H1 (cell line): Measurements from ENCODE around the gene TOMT. TPM values are rescaled to one million over a fixed set of nuclear protein-coding genes. Genes with fewer than 3 reads are reported as not detected.

Experiments used
- CTCF ChIA-PET: fragments of 300-600 bp; sonication (Branson Sonifier 250); formaldehyde crosslinking; loops from one replicate; lab custom pipeline; 2021; ENCODE audit not compliant: partially characterized antibody; lab: Charles Lee
- POLR2A ChIA-PET: fragments of 300-600 bp; sonication (Branson Sonifier 250); formaldehyde crosslinking; loops from one replicate; lab custom pipeline; 2021; ENCODE audit warnings: inconsistent platforms; ENCODE audit not compliant: partially characterized antibody; lab: Charles Lee
- DNase-seq, 2 experiments: peaks; one replicate each; pipeline versions ENCODE4 v3.0.0 to v3.0.0-alpha.2; 2010 to 2022; ENCODE audit warnings: low spot score in 2 of 2, low read depth in 1 of 2, mixed read lengths in 1 of 2
- FAIRE-seq: peaks from 2 replicates; lab custom pipeline; 2011; peaks lifted over from hg19 to GRCh38; lab: Jason Lieb, UNC
- H2AFZ ChIP-seq: 2 replicates; pipeline ENCODE4 v1.8.1; 2012; ENCODE audit warnings: low read length, inconsistent platforms
- H2AK5ac ChIP-seq: 2 replicates; pipeline ENCODE4 v1.6.1; 2013; ENCODE audit warnings: low read depth, low read length
- H2BK120ac ChIP-seq: replicated peaks from 2 replicates; pipeline ENCODE3; 2013; ENCODE audit warnings: low read depth, low read length, inconsistent platforms
- H2BK12ac ChIP-seq: 2 replicates; pipeline ENCODE4 v1.6.1; 2013; ENCODE audit warnings: low read depth, low read length
- H2BK15ac ChIP-seq: 2 replicates; pipeline ENCODE4 v1.6.1; 2013; ENCODE audit warnings: low read length
- H2BK20ac ChIP-seq: 2 replicates; pipeline ENCODE4 v1.6.1; 2013; ENCODE audit warnings: low read length
- H2BK5ac ChIP-seq: 2 replicates; pipeline ENCODE4 v1.6.1; 2013; ENCODE audit warnings: low read depth, low read length
- H3K14ac ChIP-seq: 2 replicates; pipeline ENCODE4 v1.6.1; 2013; ENCODE audit warnings: inconsistent platforms; ENCODE audit not compliant: insufficient read length
- H3K18ac ChIP-seq: 2 replicates; pipeline ENCODE4 v1.6.1; 2013; ENCODE audit warnings: low read length; ENCODE audit errors: extremely low read depth
- H3K23ac ChIP-seq: 2 replicates; pipeline ENCODE4 v1.6.1; 2013; ENCODE audit warnings: inconsistent platforms; ENCODE audit not compliant: insufficient read length
- H3K23me2 ChIP-seq: 2 replicates; pipeline ENCODE4 v1.6.1; 2013; ENCODE audit warnings: low read depth, low read length
- H3K27ac ChIP-seq: 2 replicates; pipeline ENCODE4 v1.6.1; 2011; ENCODE audit warnings: low read depth, low read length, inconsistent platforms
- H3K27me3 ChIP-seq, 4 experiments: replicated peaks in 1 of 4; 1 replicate in 1 of 4; 2 replicates in 3 of 4; pipeline versions ENCODE4 v1.6.1 to v1.8.1; 2011 to 2013; ENCODE audit warnings: low read length in 3 of 4, mild to moderate bottlenecking in 3 of 4, inconsistent platforms in 2 of 4, mixed read lengths in 2 of 4, moderate library complexity in 1 of 4; ENCODE audit not compliant: control insufficient read depth in 3 of 4, insufficient read depth in 3 of 4; ENCODE audit errors: extremely low read depth in 1 of 4
- H3K36me3 ChIP-seq, 4 experiments: 2 replicates each; pipeline versions ENCODE4 v1.6.1 to v1.8.1; 2011 to 2013; ENCODE audit warnings: mild to moderate bottlenecking in 4 of 4, low read length in 3 of 4, moderate library complexity in 2 of 4, control low read depth in 1 of 4, inconsistent platforms in 1 of 4; ENCODE audit not compliant: insufficient read depth in 4 of 4, control insufficient read depth in 2 of 4
- H3K4ac ChIP-seq: replicated peaks from 2 replicates; pipeline ENCODE3; 2013; ENCODE audit warnings: low read length, low read depth, mixed read lengths, inconsistent platforms; ENCODE audit not compliant: insufficient read length
- H3K4me1 ChIP-seq, 4 experiments: replicated peaks in 1 of 4; 1 replicate in 1 of 4; 2 replicates in 3 of 4; pipeline versions ENCODE4 v1.6.1 to v1.8.1; 2011 to 2013; ENCODE audit warnings: low read length in 3 of 4, inconsistent platforms in 2 of 4, mixed read lengths in 1 of 4; ENCODE audit not compliant: insufficient read depth in 4 of 4, control insufficient read depth in 3 of 4
- H3K4me2 ChIP-seq, 2 experiments: 2 replicates each; pipeline versions ENCODE4 v1.6.1 to v1.8.1; 2011 to 2013; ENCODE audit warnings: low read depth in 2 of 2, low read length in 2 of 2, control low read depth in 1 of 2, inconsistent platforms in 1 of 2, mild to moderate bottlenecking in 1 of 2; ENCODE audit not compliant: insufficient read depth in 1 of 2
- H3K4me3 ChIP-seq, 4 experiments: fragments of 200-600, 300-600 bp in 1 of 4; sonication (generic), shearing (Covaris generic), sonication (Bioruptor Twin) in 1 of 4; 2 replicates each; pipeline versions ENCODE4 v1.5.1 to v1.8.1; 2011 to 2016; ENCODE audit warnings: low read length in 4 of 4, low read depth in 3 of 4, control low read depth in 2 of 4, inconsistent platforms in 2 of 4, mild to moderate bottlenecking in 2 of 4, mixed read lengths in 1 of 4, moderate library complexity in 1 of 4; ENCODE audit not compliant: insufficient read depth in 2 of 4; ENCODE audit errors: extremely low read depth in 1 of 4
- H3K56ac ChIP-seq: replicated peaks from 2 replicates; pipeline ENCODE3; 2013; ENCODE audit warnings: low read depth, mild to moderate bottlenecking, mixed read lengths, low read length, inconsistent platforms; ENCODE audit not compliant: insufficient read length
- H3K79me1 ChIP-seq: 2 replicates; pipeline ENCODE4 v1.6.1; 2013; ENCODE audit warnings: low read depth, low read length, control low read depth
- H3K79me2 ChIP-seq, 2 experiments: 2 replicates each; pipeline versions ENCODE4 v1.6.1 to v1.8.1; 2012 to 2013; ENCODE audit warnings: low read length in 2 of 2, mild to moderate bottlenecking in 2 of 2, inconsistent platforms in 1 of 2; ENCODE audit not compliant: insufficient read depth in 2 of 2, control insufficient read depth in 1 of 2
- H3K9ac ChIP-seq, 4 experiments: replicated peaks in 1 of 4; 1 replicate in 1 of 4; 2 replicates in 3 of 4; pipeline versions ENCODE4 v1.6.1 to v1.8.1; 2011 to 2013; ENCODE audit warnings: low read depth in 3 of 4, low read length in 3 of 4, control low read depth in 2 of 4, mild to moderate bottlenecking in 2 of 4, moderate library complexity in 2 of 4, inconsistent platforms in 1 of 4; ENCODE audit errors: extremely low read depth in 1 of 4
- H3K9me3 ChIP-seq, 2 experiments: 2 replicates each; pipeline versions ENCODE4 v1.6.1 to v1.8.1; 2012 to 2013; ENCODE audit warnings: mild to moderate bottlenecking in 2 of 2, moderate library complexity in 2 of 2, control low read depth in 1 of 2, inconsistent platforms in 1 of 2, low read depth in 1 of 2, low read length in 1 of 2, mixed read lengths in 1 of 2; ENCODE audit not compliant: insufficient read depth in 2 of 2
- H4K20me1 ChIP-seq, 2 experiments: replicated peaks in 1 of 2; 2 replicates each; pipeline versions ENCODE3 to v1.8.1; 2011 to 2013; ENCODE audit warnings: inconsistent platforms in 2 of 2, low read length in 2 of 2, mild to moderate bottlenecking in 1 of 2; ENCODE audit not compliant: insufficient read depth in 2 of 2, control insufficient read depth in 1 of 2
- H4K5ac ChIP-seq: 2 replicates; pipeline ENCODE4 v1.6.1; 2013; ENCODE audit warnings: low read length, low read depth, mixed read lengths, inconsistent platforms; ENCODE audit not compliant: insufficient read length
- H4K8ac ChIP-seq: 2 replicates; pipeline ENCODE4 v1.8.0; 2013; ENCODE audit warnings: mild to moderate bottlenecking, moderate library complexity, low read length, inconsistent platforms; ENCODE audit not compliant: insufficient read depth; ENCODE audit errors: extremely low read depth
- H4K91ac ChIP-seq: replicated peaks from 2 replicates; pipeline ENCODE3; 2013; ENCODE audit warnings: low read length, mixed read lengths, inconsistent platforms; ENCODE audit not compliant: insufficient read length
- CREB1 ChIP-seq: IDR thresholded peaks from 2 replicates; pipeline ENCODE4 v1.6.1; 2012; ENCODE audit warnings: inconsistent platforms
- HDAC6 ChIP-seq: IDR thresholded peaks from one replicate; pipeline ENCODE4 v1.7.1; 2012; ENCODE audit warnings: low read depth, mild to moderate bottlenecking, inconsistent platforms, low read length, moderate library complexity
- MAFK ChIP-seq: IDR thresholded peaks from 2 replicates; pipeline ENCODE4 v1.6.1; 2012; ENCODE audit warnings: low read depth, mild to moderate bottlenecking, improper control_type of control experiment, low read length
- PHF8 ChIP-seq: fragments of 200-600 bp; sonication (generic); conservative IDR thresholded peaks from 2 replicates; pipeline ENCODE4 v1.7.1; 2012; ENCODE audit warnings: low read depth, mild to moderate bottlenecking, inconsistent platforms, low read length, moderate library complexity
- POU5F1 ChIP-seq: IDR thresholded peaks from 2 replicates; pipeline ENCODE4 v1.6.1; 2011; ENCODE audit warnings: low read depth, mild to moderate bottlenecking, low read length, moderate library complexity
- YY1 ChIP-seq: IDR thresholded peaks from 2 replicates; pipeline ENCODE4 v1.6.1; 2011; ENCODE audit warnings: low read depth, mild to moderate bottlenecking, low read length
- WGBS, 2 experiments: shearing (Covaris generic) in 1 of 2; methylation state at CpG; one replicate each; pipeline versions ENCODE4 v1.1.6 to v1.1.7; 2013 to 2015; ENCODE audit warnings: low lambda C conversion rate in 2 of 2, mixed read lengths in 2 of 2, inconsistent platforms in 1 of 2, low coverage in 1 of 2, missing lambda C conversion rate in 1 of 2; ENCODE audit not compliant: insufficient replicate concordance in 2 of 2, insufficient coverage in 1 of 2, insufficient read length in 1 of 2; ENCODE audit errors: extremely low coverage in 1 of 2, missing lambda C conversion rate in 1 of 2; 5-methylcytosine and 5-hydroxymethylcytosine counted together
- polyA plus RNA-seq, 7 experiments: library from polyadenylated mRNA; depleted of rRNA in 3 of 7; stranded (reverse) in 5 of 7; unstranded in 2 of 7; fragments of >200 nt in 5 of 7; fragments of 200-250 nt in 2 of 7; gene quantifications; 1 replicate in 5 of 7; 2 replicates in 1 of 7; 4 replicates in 1 of 7; pipeline versions ENCODE4 v1.2.1 to v1.2.3, GENCODE V29; 2011 to 2013; ENCODE audit warnings: missing spikeins in 2 of 7, mixed read lengths in 2 of 7
- total RNA-seq: library from RNA; stranded (reverse); fragmentation: NEBNext Ultra II Directional; extraction: Animal tissue kit (Norgen Biotek cat#: 25700); gene quantifications from 2 replicates; pipeline ENCODE4 v1.2.1, GENCODE V29; 2021
- TF ChIP-seq, protein P1 (sequence below): IDR thresholded peaks from 2 replicates; pipeline ENCODE4 v1.6.1; 2012; ENCODE audit warnings: low read length, inconsistent platforms
- TF ChIP-seq, protein P2 (sequence below): IDR thresholded peaks from 2 replicates; pipeline ENCODE4 v1.6.1; 2011; ENCODE audit warnings: low read depth, mild to moderate bottlenecking, low read length; ENCODE audit not compliant: insufficient read depth

TOMT gene
- total and polyA plus RNA-seq, 2 of the 8 experiments (the other 6 are each of a cell fraction or from before 2014, with no cell fraction given) = 0.11 TPM; not detected in 1

DNA sequence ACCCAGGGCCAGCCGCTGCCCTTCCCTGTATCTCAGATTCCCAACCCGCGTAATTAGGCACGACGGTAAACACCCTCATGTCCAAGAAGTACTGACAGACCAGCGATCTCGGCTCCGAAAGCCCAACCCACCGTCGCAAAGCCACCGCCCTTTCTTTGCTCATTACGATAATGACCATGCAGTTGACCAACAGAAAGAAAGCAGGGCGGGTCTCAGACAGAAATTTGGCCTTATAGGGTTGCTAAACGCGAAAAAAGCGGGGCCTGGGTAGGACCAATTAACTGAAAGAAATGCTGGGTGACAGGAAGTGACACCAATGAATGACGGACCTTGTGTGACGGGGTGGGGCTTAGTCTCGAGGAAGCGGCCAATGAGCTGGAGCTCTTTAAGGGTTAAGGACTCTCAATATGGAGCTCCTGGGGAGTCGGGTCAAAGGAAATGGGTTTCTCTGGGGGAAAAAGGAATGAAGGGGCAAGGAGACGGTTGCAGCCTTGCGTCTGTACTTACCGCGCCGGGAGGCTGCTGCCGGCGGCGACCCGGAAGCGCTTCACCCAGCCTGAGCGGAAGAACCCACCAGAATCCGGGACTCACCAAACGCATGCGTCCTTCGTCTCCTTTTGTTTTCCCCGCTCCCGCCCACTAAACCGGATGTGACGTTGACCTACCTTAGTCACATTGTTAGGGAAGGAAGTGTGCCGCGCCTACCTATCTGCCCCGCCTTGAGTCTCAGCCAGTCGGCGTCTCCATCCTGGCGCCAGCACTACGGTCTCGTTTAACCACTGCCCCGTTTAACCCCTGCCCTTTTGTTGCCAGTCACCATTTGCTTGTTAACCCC, 6.6 kb downstream of the TOMT start, which contains the start of gene ANAPC15:
Gene ANAPC15, minus strand, starts transcription at position 553 of the 835 bp plus-strand sequence. CDS start 1,419 bp downstream, outside the sequence.
- H2BK12ac ChIP-seq = peak within 1 kb of the TSS; percentile 69
- H2BK20ac ChIP-seq = no peak within 1 kb of the TSS
- H3K79me1 ChIP-seq = no peaks in the 10 kb centered on the region; the same call in 1 of the 2 replicates
- ChIA-PET POLR2A (interaction anchor here (0.6 to 2.5 kb wide), 36 partner anchors 9 to 422 kb away, joined by 3 to 41 read pairs (median 5); partner anchors contain the start of genes INPPL1, LAMTOR1, LRRC51 and NUMA1), CTCF (interaction anchor here (0.5 to 2.0 kb wide), 8 partner anchors 11 to 413 kb away, joined by 3 to 8 read pairs (median 3); no protein-coding TSS in a partner anchor)
- peak within 1 kb of the TSS; percentile 94 for H4K5ac ChIP-seq
- peak within 1 kb of the TSS; percentile 30; the same call in 1 of the 2 replicates for H2AK5ac ChIP-seq
- 2% methylated on average over 49 of the region's 49 CpGs; no CpG with 5 or more reads in 1 of the 2 experiments for WGBS, 2 experiments
- H3K56ac ChIP-seq = peak within 1 kb of the TSS; percentile 93
- peak within 1 kb of the TSS; percentile 76 to 82 for H3K4me2 ChIP-seq
- H3K18ac ChIP-seq = peak within 1 kb of the TSS; percentile 89
- H3K14ac ChIP-seq = no peak within 1 kb of the TSS
- H3K9me3 ChIP-seq = no peaks in the 10 kb centered on the region
- peak within 1 kb of the TSS; percentile 97 for H2BK5ac ChIP-seq
- H4K20me1 ChIP-seq = no peaks in the 10 kb centered on the region
- H3K23me2 ChIP-seq = peaks cover 4% of the 10 kb centered on the region
- H3K4me1 ChIP-seq = peaks cover 0 to 4% (median 0%) of the 10 kb centered on the region in 4 experiments; a peak in 4 of 7 replicates
- H3K79me2 ChIP-seq = no peaks in the 10 kb centered on the region
- 0 out of 2 replicates have a peak within 1 kb of the TSS, but pooled peaks have one; percentile 65 for H2BK15ac ChIP-seq
- peak; percentile 94 to 96 for DNase-seq
- peak within 1 kb of the TSS; percentile 76 for H2BK120ac ChIP-seq
- H4K91ac ChIP-seq = peak within 1 kb of the TSS; percentile 79
- peaks cover 0 to 2% (median 0%) of the 10 kb centered on the region in 4 experiments; a peak in 4 of 8 replicates for H3K36me3 ChIP-seq
- H3K4me3 ChIP-seq = peak within 1 kb of the TSS; percentile 78 to 94 (median 87)
- FAIRE-seq = peak; percentile 90
- H3K23ac ChIP-seq = no peak within 1 kb of the TSS
- H3K9ac ChIP-seq = peak within 1 kb of the TSS; percentile 72 to 99 (median 98)
- H4K8ac ChIP-seq = peak within 1 kb of the TSS; percentile 100; the same call in 1 of the 2 replicates
- peak within 1 kb of the TSS; percentile 99 for H3K27ac ChIP-seq
- H2AFZ ChIP-seq = peak within 1 kb of the TSS; percentile 54; the same call in 1 of the 2 replicates
- H3K4ac ChIP-seq = peak within 1 kb of the TSS; percentile 88
- peaks cover 0 to 9% (median 0%) of the 10 kb centered on the region in 4 experiments; a peak in 6 of 7 replicates for H3K27me3 ChIP-seq
- no peak for TF ChIP-seq POU5F1
- TF ChIP-seq HDAC6 = no peak
- TF ChIP-seq MAFK = no peak
- TF ChIP-seq, protein P1, sequence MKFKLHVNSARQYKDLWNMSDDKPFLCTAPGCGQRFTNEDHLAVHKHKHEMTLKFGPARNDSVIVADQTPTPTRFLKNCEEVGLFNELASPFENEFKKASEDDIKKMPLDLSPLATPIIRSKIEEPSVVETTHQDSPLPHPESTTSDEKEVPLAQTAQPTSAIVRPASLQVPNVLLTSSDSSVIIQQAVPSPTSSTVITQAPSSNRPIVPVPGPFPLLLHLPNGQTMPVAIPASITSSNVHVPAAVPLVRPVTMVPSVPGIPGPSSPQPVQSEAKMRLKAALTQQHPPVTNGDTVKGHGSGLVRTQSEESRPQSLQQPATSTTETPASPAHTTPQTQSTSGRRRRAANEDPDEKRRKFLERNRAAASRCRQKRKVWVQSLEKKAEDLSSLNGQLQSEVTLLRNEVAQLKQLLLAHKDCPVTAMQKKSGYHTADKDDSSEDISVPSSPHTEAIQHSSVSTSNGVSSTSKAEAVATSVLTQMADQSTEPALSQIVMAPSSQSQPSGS = 0 out of 2 replicates have a peak, but pooled peaks have one; percentile 40
- TF ChIP-seq, protein P2, sequence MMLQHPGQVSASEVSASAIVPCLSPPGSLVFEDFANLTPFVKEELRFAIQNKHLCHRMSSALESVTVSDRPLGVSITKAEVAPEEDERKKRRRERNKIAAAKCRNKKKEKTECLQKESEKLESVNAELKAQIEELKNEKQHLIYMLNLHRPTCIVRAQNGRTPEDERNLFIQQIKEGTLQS = no peak
- TF ChIP-seq PHF8 = peak; percentile 93
- TF ChIP-seq YY1 = peak; percentile 7; the same call in 1 of the 2 replicates
- TF ChIP-seq CREB1 = peak; percentile 83
